ENCODE data around the gene LETMD1.

LETMD1 gene

GRCh38 chr12:51047655-51048540 is at the start of gene LETMD1:
Gene LETMD1, plus strand, starts transcription at chr12:51048327. Its CDS starts 30 bp downstream, at chr12:51048357.
- Histone ChIP-seq H3K27me3 (ENCODE audit: control insufficient read depth, insufficient read depth, low read length) (no peaks in the 10 kb centered on the region), H3K36me3 (ENCODE audit: control insufficient read depth, insufficient read depth, low read length) (peaks cover 12% of the 10 kb centered on the region), H3K9me3 (ENCODE audit: control insufficient read depth, insufficient read depth, low read length) (no peaks in the 10 kb centered on the region), H3K4me3 (ENCODE audit: low read depth, low read length) (peak within 1 kb of the TSS; percentile 77), H3K27ac (ENCODE audit: low read depth, low read length) (peak within 1 kb of the TSS; percentile 87), H3K9ac (ENCODE audit: low read depth, low read length) (peak within 1 kb of the TSS; percentile 73), H3K4me1 (ENCODE audit: control insufficient read depth, insufficient read depth, low read length) (peaks cover 9% of the 10 kb centered on the region)

DNA sequence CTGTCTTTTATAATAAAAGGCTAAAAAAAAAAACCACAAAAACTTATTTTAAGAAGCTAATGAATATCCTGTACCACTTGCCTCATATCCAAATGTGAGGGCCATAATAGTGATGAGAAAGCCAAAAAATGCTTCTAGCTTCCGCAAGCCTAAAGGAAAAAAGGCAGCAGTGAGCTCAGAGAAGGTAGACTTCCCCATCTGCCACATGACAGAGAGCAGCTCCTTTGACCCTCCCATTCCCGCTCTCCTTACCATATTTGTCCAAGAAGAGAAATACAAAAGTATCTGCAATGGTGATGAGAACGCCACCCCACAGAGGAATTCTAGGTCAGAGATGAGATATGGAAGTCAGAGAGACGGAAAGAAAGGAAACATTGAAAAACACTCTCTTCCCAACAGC is 49.0 kb upstream of the LETMD1 start:
- H3K27me3 ChIP-seq (ENCODE audit: control insufficient read depth, insufficient read depth, low read length) = no peaks in the 10 kb centered on the region
- H3K4me3 ChIP-seq (ENCODE audit: low read depth, low read length) = no peak overlapping the region
- H3K9ac ChIP-seq (ENCODE audit: low read depth, low read length) = no peak overlapping the region
- H3K4me1 ChIP-seq (ENCODE audit: control insufficient read depth, insufficient read depth, low read length) = no peaks in the 10 kb centered on the region
- peaks cover 58% of the 10 kb centered on the region for H3K36me3 ChIP-seq (ENCODE audit: control insufficient read depth, insufficient read depth, low read length)
- H3K9me3 ChIP-seq (ENCODE audit: control insufficient read depth, insufficient read depth, low read length) = no peaks in the 10 kb centered on the region
- H3K27ac ChIP-seq (ENCODE audit: low read depth, low read length) = no peak overlapping the region

DNA sequence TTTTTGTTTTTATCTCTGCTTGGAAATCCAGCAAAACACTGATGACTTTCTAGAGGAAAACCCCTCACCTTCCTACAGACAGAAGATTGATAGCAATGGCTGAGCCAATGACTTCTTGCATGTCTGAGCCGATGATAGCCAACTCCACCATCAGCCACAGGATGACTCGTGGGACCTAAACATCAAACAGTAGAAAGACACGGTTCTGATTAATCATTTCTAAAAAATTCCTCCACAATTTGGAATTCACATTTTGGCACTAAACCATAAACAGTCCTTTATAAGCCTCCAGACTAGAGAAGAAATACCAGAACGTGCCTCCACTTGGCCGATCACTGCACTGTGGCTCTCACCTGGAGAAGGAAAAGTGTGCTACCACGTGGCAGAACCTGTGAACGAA is 47.9 kb upstream of the LETMD1 start:
- Histone ChIP-seq H3K9me3 (ENCODE audit: control insufficient read depth, insufficient read depth, low read length) (no peaks in the 10 kb centered on the region), H3K4me3 (ENCODE audit: low read depth, low read length) (no peak overlapping the region), H3K36me3 (ENCODE audit: control insufficient read depth, insufficient read depth, low read length) (peaks cover 58% of the 10 kb centered on the region), H3K27ac (ENCODE audit: low read depth, low read length) (no peak overlapping the region), H3K4me1 (ENCODE audit: control insufficient read depth, insufficient read depth, low read length) (peaks cover 8% of the 10 kb centered on the region; the same call in 1 of the 2 replicates), H3K27me3 (ENCODE audit: control insufficient read depth, insufficient read depth, low read length) (no peaks in the 10 kb centered on the region), H3K9ac (ENCODE audit: low read depth, low read length) (no peak overlapping the region)

- Histone ChIP-seq H3K27ac (ENCODE audit: low read depth, low read length) (no peak overlapping the region), H3K9me3 (ENCODE audit: control insufficient read depth, insufficient read depth, low read length) (no peaks in the 10 kb centered on the region), H3K4me1 (ENCODE audit: control insufficient read depth, insufficient read depth, low read length) (peaks cover 12% of the 10 kb centered on the region; the same call in 1 of the 2 replicates), H3K27me3 (ENCODE audit: control insufficient read depth, insufficient read depth, low read length) (no peaks in the 10 kb centered on the region), H3K36me3 (ENCODE audit: control insufficient read depth, insufficient read depth, low read length) (peaks cover 50% of the 10 kb centered on the region), H3K4me3 (ENCODE audit: low read depth, low read length) (no peak overlapping the region), H3K9ac (ENCODE audit: low read depth, low read length) (no peak overlapping the region)
These were observed 46.3 kb upstream of the LETMD1 start for GRCh38 chr12:51001799-51002198.

- peaks cover 22% of the 10 kb centered on the region for H3K4me1 ChIP-seq (ENCODE audit: control insufficient read depth, insufficient read depth, low read length)
- H3K36me3 ChIP-seq (ENCODE audit: control insufficient read depth, insufficient read depth, low read length) = peaks cover 48% of the 10 kb centered on the region
- H3K9ac ChIP-seq (ENCODE audit: low read depth, low read length) = no peak overlapping the region
- no peak overlapping the region for H3K4me3 ChIP-seq (ENCODE audit: low read depth, low read length)
- no peaks in the 10 kb centered on the region for H3K9me3 ChIP-seq (ENCODE audit: control insufficient read depth, insufficient read depth, low read length)
- no peak overlapping the region for H3K27ac ChIP-seq (ENCODE audit: low read depth, low read length)
- H3K27me3 ChIP-seq (ENCODE audit: control insufficient read depth, insufficient read depth, low read length) = no peaks in the 10 kb centered on the region
These were observed 43.6 kb upstream of the LETMD1 start for GRCh38 chr12:51004504-51004903.

- H3K4me1 ChIP-seq (ENCODE audit: control insufficient read depth, insufficient read depth, low read length) = peaks cover 22% of the 10 kb centered on the region
- H3K36me3 ChIP-seq (ENCODE audit: control insufficient read depth, insufficient read depth, low read length) = peaks cover 44% of the 10 kb centered on the region
- no peaks in the 10 kb centered on the region for H3K9me3 ChIP-seq (ENCODE audit: control insufficient read depth, insufficient read depth, low read length)
- H3K9ac ChIP-seq (ENCODE audit: low read depth, low read length) = no peak overlapping the region
- H3K4me3 ChIP-seq (ENCODE audit: low read depth, low read length) = no peak overlapping the region
- no peak overlapping the region for H3K27ac ChIP-seq (ENCODE audit: low read depth, low read length)
- no peaks in the 10 kb centered on the region for H3K27me3 ChIP-seq (ENCODE audit: control insufficient read depth, insufficient read depth, low read length)
These were observed 43.1 kb upstream of the LETMD1 start for GRCh38 chr12:51005030-51005429.

- no peak overlapping the region for H3K4me3 ChIP-seq (ENCODE audit: low read depth, low read length)
- no peak overlapping the region for H3K27ac ChIP-seq (ENCODE audit: low read depth, low read length)
- no peaks in the 10 kb centered on the region for H3K9me3 ChIP-seq (ENCODE audit: control insufficient read depth, insufficient read depth, low read length)
- no peaks in the 10 kb centered on the region for H3K27me3 ChIP-seq (ENCODE audit: control insufficient read depth, insufficient read depth, low read length)
- peaks cover 37% of the 10 kb centered on the region for H3K36me3 ChIP-seq (ENCODE audit: control insufficient read depth, insufficient read depth, low read length)
- H3K9ac ChIP-seq (ENCODE audit: low read depth, low read length) = no peak overlapping the region
- peaks cover 22% of the 10 kb centered on the region for H3K4me1 ChIP-seq (ENCODE audit: control insufficient read depth, insufficient read depth, low read length)
These were observed 42.5 kb upstream of the LETMD1 start for GRCh38 chr12:51005671-51006070.

DNA sequence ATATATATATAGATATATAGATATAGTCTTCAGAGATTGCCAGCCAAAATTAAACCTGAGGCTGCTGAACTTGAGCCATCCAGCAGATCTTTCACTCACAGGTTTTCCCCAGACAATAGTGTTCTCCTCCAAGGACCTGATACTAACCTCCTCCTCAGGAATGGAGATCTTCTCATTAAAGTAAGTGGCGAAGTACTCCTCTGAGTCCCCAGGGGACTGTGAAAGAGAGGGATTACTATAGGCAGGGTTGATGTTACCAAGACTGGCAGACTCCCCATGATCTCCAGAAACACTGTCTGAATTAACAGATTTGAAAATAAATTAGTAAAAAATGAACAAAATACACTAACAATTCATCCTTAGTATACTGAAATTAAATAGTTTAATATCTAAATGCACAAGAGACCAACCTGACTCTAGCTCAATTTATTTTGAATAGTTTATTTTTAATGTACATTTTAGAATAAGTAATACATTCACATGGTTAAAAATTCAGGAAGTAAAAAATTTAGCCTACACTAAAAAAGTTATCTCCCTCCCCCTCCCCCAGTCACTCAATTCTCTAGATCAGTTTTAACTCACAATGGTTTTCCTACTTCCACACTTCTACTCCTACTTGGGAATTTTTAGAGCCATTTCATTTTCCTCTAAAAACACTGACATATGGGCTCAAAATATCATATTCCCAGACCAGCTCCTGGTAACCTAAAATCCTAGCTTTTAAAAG is 39.6 kb upstream of the LETMD1 start:
- Histone ChIP-seq H3K27me3 (ENCODE audit: control insufficient read depth, insufficient read depth, low read length) (no peaks in the 10 kb centered on the region), H3K27ac (ENCODE audit: low read depth, low read length) (peak overlapping the region; percentile 33), H3K9ac (ENCODE audit: low read depth, low read length) (no peak overlapping the region), H3K9me3 (ENCODE audit: control insufficient read depth, insufficient read depth, low read length) (no peaks in the 10 kb centered on the region), H3K4me1 (ENCODE audit: control insufficient read depth, insufficient read depth, low read length) (peaks cover 22% of the 10 kb centered on the region), H3K4me3 (ENCODE audit: low read depth, low read length) (no peak overlapping the region), H3K36me3 (ENCODE audit: control insufficient read depth, insufficient read depth, low read length) (peaks cover 36% of the 10 kb centered on the region)

DNA sequence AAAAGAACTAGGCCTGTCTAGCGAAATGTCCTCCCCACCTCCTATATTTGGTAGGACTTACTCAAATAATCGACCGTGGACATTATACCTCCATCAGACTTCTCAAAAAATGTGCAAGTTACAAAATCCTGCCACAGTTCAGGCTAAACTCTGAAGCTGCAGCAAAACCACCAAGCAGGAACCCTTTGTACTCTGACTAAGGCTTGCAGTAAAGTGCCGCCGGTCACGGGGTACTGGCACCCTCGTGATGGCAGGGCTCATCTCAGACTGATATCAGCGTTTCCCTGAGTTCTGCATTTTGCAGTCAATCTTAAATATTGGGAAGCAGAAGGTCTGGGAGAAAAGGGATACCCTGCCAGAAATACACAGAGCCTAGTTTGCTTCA is 39.1 kb upstream of the LETMD1 start:
- H3K4me1 ChIP-seq (ENCODE audit: control insufficient read depth, insufficient read depth, low read length) = peaks cover 22% of the 10 kb centered on the region
- no peak overlapping the region for H3K9ac ChIP-seq (ENCODE audit: low read depth, low read length)
- peak overlapping the region; percentile 33 for H3K27ac ChIP-seq (ENCODE audit: low read depth, low read length)
- H3K36me3 ChIP-seq (ENCODE audit: control insufficient read depth, insufficient read depth, low read length) = peaks cover 34% of the 10 kb centered on the region
- H3K9me3 ChIP-seq (ENCODE audit: control insufficient read depth, insufficient read depth, low read length) = no peaks in the 10 kb centered on the region
- H3K4me3 ChIP-seq (ENCODE audit: low read depth, low read length) = no peak overlapping the region
- no peaks in the 10 kb centered on the region for H3K27me3 ChIP-seq (ENCODE audit: control insufficient read depth, insufficient read depth, low read length)

- Histone ChIP-seq H3K36me3 (ENCODE audit: control insufficient read depth, insufficient read depth, low read length) (peaks cover 16% of the 10 kb centered on the region), H3K4me3 (ENCODE audit: low read depth, low read length) (no peak overlapping the region), H3K4me1 (ENCODE audit: control insufficient read depth, insufficient read depth, low read length) (peaks cover 10% of the 10 kb centered on the region), H3K27me3 (ENCODE audit: control insufficient read depth, insufficient read depth, low read length) (no peaks in the 10 kb centered on the region), H3K9me3 (ENCODE audit: control insufficient read depth, insufficient read depth, low read length) (no peaks in the 10 kb centered on the region), H3K9ac (ENCODE audit: low read depth, low read length) (no peak overlapping the region), H3K27ac (ENCODE audit: low read depth, low read length) (no peak overlapping the region)
These were observed 36.2 kb upstream of the LETMD1 start for GRCh38 chr12:51011955-51012354.

Measured in HUES48 (cell line).